GM23338 (cell line): Measurements from ENCODE around the gene SAMD11. TPM values are rescaled to one million over a fixed set of nuclear protein-coding genes. Genes with fewer than 3 reads are reported as not detected.

ENCODE experiments used
- ATAC-seq: fragments of 200-7000 bp; cut with Tn5 transposase; 3 replicates; pipeline ENCODE4 v1.9.1; 2020
- DNase-seq: peaks from one replicate; pipeline ENCODE4 v3.0.0-alpha.2; 2015; ENCODE audit warnings: low spot score
- H2AFZ ChIP-seq: fragments of 200-600 bp; sonication (generic); 2 replicates; pipeline ENCODE4 v1.8.0; 2016; ENCODE audit warnings: antibody characterized with exemption, mild to moderate bottlenecking, moderate library complexity
- H3F3A ChIP-seq: fragments of 200-600 bp; sonication (generic); replicated peaks from 2 replicates; pipeline ENCODE4 v1.8.0; 2017; ENCODE audit warnings: antibody characterized with exemption, mixed run types, low read depth
- H3K27ac ChIP-seq: fragments of 200-600 bp; sonication (generic); 2 replicates; pipeline ENCODE4 v1.6.1; 2016; ENCODE audit warnings: low read depth
- H3K27me3 ChIP-seq: fragments of 200-600 bp; sonication (generic); 2 replicates; pipeline ENCODE4 v1.8.0; 2016; ENCODE audit warnings: mild to moderate bottlenecking, mixed run types, moderate library complexity; ENCODE audit not compliant: insufficient read depth
- H3K36me3 ChIP-seq: fragments of 200-600 bp; sonication (generic); 2 replicates; pipeline ENCODE4 v1.8.0; 2016; ENCODE audit warnings: mild to moderate bottlenecking; ENCODE audit not compliant: insufficient read depth
- H3K4me1 ChIP-seq: fragments of 200-600 bp; sonication (generic); 2 replicates; pipeline ENCODE4 v1.8.0; 2016; ENCODE audit warnings: mild to moderate bottlenecking, moderate library complexity; ENCODE audit not compliant: insufficient read depth
- H3K4me2 ChIP-seq: fragments of 200-600 bp; sonication (generic); 2 replicates; pipeline ENCODE4 v1.7.1; 2017; ENCODE audit warnings: mixed run types
- H3K4me3 ChIP-seq: fragments of 200-600 bp; sonication (generic); 2 replicates; pipeline ENCODE4 v1.6.1; 2016; ENCODE audit warnings: mixed run types
- H3K79me2 ChIP-seq: fragments of 200-600 bp; sonication (generic); replicated peaks from 2 replicates; pipeline ENCODE4 v1.8.0; 2017; ENCODE audit warnings: mild to moderate bottlenecking; ENCODE audit not compliant: insufficient read depth
- H3K9me2 ChIP-seq: fragments of 200-600 bp; sonication (generic); 2 replicates; pipeline ENCODE4 v1.8.0; 2017; ENCODE audit not compliant: insufficient read depth
- H4K20me1 ChIP-seq: fragments of 200-600 bp; sonication (generic); replicated peaks from 2 replicates; pipeline ENCODE4 v1.8.0; 2017; ENCODE audit warnings: mild to moderate bottlenecking; ENCODE audit not compliant: insufficient read depth
- H3K27ac Mint-ChIP-seq: 2 replicates; pipeline ENCODE4 v1.8.0; 2020; ENCODE audit warnings: inconsistent platforms, mild to moderate bottlenecking, moderate library complexity, mixed read lengths
- H3K27me3 Mint-ChIP-seq: 3 replicates; pipeline ENCODE4 v1.8.0; 2022; ENCODE audit warnings: low read depth, mild to moderate bottlenecking, moderate library complexity, mixed read lengths, inconsistent platforms; ENCODE audit not compliant: insufficient read depth, poor library complexity
- H3K36me3 Mint-ChIP-seq: 3 replicates; pipeline ENCODE4 v1.8.0; 2021; ENCODE audit warnings: low read depth, mild to moderate bottlenecking, inconsistent platforms, moderate library complexity, mixed read lengths
- H3K4me1 Mint-ChIP-seq: 3 replicates; pipeline ENCODE4 v1.8.0; 2020; ENCODE audit warnings: mild to moderate bottlenecking, inconsistent platforms, mixed read lengths
- H3K4me3 Mint-ChIP-seq: 3 replicates; pipeline ENCODE4 v1.8.0; 2021; ENCODE audit warnings: moderate library complexity, mild to moderate bottlenecking, inconsistent platforms, mixed read lengths
- H3K9me3 Mint-ChIP-seq: 3 replicates; pipeline ENCODE4 v1.8.0; 2020; ENCODE audit warnings: moderate library complexity, mild to moderate bottlenecking, inconsistent platforms, mixed read lengths
- CREB1 ChIP-seq: fragments of 250-450 bp; sonication (Bioruptor Pico); IDR thresholded peaks from 2 replicates; pipeline ENCODE4 v1.5.0; 2020; ENCODE audit warnings: low read depth, mild to moderate bottlenecking, moderate library complexity
- EZH2phosphoT487 ChIP-seq: fragments of 200-600 bp; sonication (generic); IDR thresholded peaks from one replicate; pipeline ENCODE4 v1.8.1; 2018; ENCODE audit warnings: antibody characterized with exemption; ENCODE audit not compliant: unreplicated experiment
- JUNB ChIP-seq: IDR thresholded peaks from one replicate; pipeline ENCODE4 v1.6.1; 2016; ENCODE audit warnings: antibody characterized with exemption; ENCODE audit not compliant: unreplicated experiment
- NANOG ChIP-seq: IDR thresholded peaks from 2 replicates; pipeline ENCODE4 v1.6.1; 2016; ENCODE audit warnings: antibody characterized with exemption, borderline replicate concordance
- POLR2AphosphoS5 ChIP-seq: IDR thresholded peaks from 2 replicates; pipeline ENCODE4 v1.6.1; 2016; ENCODE audit warnings: antibody characterized with exemption, low read depth
- STAT1 ChIP-seq: IDR thresholded peaks from one replicate; pipeline ENCODE4 v1.6.1; 2016; ENCODE audit warnings: antibody characterized with exemption; ENCODE audit not compliant: unreplicated experiment
- ZNF114 ChIP-seq: fragments of 250-450 bp; sonication (Bioruptor Pico); IDR thresholded peaks from 2 replicates; pipeline ENCODE4 v1.5.0; 2020; ENCODE audit warnings: mild to moderate bottlenecking, moderate library complexity
- ZNF331 ChIP-seq: fragments of 250-450 bp; sonication (Bioruptor Pico); IDR thresholded peaks from 2 replicates; pipeline ENCODE4 v1.5.0; 2020; ENCODE audit warnings: low read depth, mild to moderate bottlenecking, moderate library complexity
- polyA plus RNA-seq: library from polyadenylated mRNA; unstranded; fragments of >200 nt; fragmentation: Nextera tagmentation; extraction: Ambion mirVana; gene quantifications from 2 replicates; pipeline ENCODE4 v1.2.1, GENCODE V29; 2016
- total RNA-seq: library from RNA; depleted of rRNA; stranded (reverse); fragments of >200 nt; shearing (Covaris generic); gene quantifications from 2 replicates; pipeline ENCODE4 v1.2.3, GENCODE V29; 2014
- TF ChIP-seq, protein P1 (sequence below): IDR thresholded peaks from one replicate; pipeline ENCODE4 v1.6.1; 2018; ENCODE audit warnings: antibody characterized with exemption; ENCODE audit not compliant: unreplicated experiment
- TF ChIP-seq, protein P2 (sequence below): fragments of 250-450 bp; sonication (Bioruptor Pico); IDR thresholded peaks from 2 replicates; pipeline ENCODE4 v1.5.0; 2020; ENCODE audit warnings: mild to moderate bottlenecking, moderate library complexity
- TF ChIP-seq, protein P3 (sequence below), 2 experiments: fragments of 200-600 bp in 1 of 2; sonication (generic) in 1 of 2; conservative IDR thresholded peaks; 2 replicates each; pipeline versions ENCODE4 v1.5.1 to v1.6.1; 2016 to 2017; ENCODE audit warnings: antibody characterized with exemption in 2 of 2, low read depth in 2 of 2, mild to moderate bottlenecking in 2 of 2, moderate library complexity in 1 of 2
- TF ChIP-seq, protein P4 (sequence below): IDR thresholded peaks from 2 replicates; pipeline ENCODE4 v1.6.1; 2016; ENCODE audit warnings: antibody characterized with exemption

SAMD11 gene
- total and polyA plus RNA-seq, 2 experiments from 2014 or later, result 0.14 to 0.40 TPM

DNA sequence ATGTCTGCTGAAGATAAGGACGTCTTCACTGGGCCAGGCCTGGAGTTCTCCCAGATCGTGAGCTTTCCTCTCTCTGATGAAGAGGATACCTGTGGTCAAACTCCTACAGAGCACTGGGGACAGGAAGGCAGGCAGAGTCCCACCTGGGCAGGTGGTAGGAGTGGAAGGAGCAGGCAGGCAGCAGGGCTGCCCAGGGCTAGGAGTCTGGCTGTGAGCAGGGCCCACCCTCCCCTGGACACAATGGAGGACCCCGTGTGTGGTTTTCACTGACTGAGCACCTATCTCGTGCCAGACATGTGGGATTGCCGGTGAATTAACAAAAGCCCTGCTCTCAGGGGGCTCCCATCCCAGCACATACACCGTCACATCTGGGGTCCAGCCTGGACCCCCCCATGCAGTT is 4.9 kb upstream of the SAMD11 start:
- no peaks in the 10 kb centered on the region for H3K9me3 Mint-ChIP-seq
- Histone ChIP-seq H2AFZ (no peak overlapping the region), H3F3A (no peaks in the 10 kb centered on the region), H3K4me3 (no peak overlapping the region), H3K4me2 (no peak overlapping the region), H3K36me3 (no peaks in the 10 kb centered on the region), H3K79me2 (no peaks in the 10 kb centered on the region), H3K27me3 (peaks cover 82% of the 10 kb centered on the region), H3K27ac (no peak overlapping the region), H3K9me2 (no peaks in the 10 kb centered on the region), H4K20me1 (no peaks in the 10 kb centered on the region; the same call in 1 of the 2 replicates), H3K4me1 (peaks cover 6% of the 10 kb centered on the region; the same call in 1 of the 2 replicates)
- ATAC-seq, result no peak
- no peak for DNase-seq
- H3K36me3 Mint-ChIP-seq, result no peaks in the 10 kb centered on the region
- no peak overlapping the region for H3K4me3 Mint-ChIP-seq
- peaks cover 69% of the 10 kb centered on the region for H3K27me3 Mint-ChIP-seq
- TF ChIP-seq ZNF114 (CRISPR knock-in tag), result no peak
- TF ChIP-seq, protein P1, sequence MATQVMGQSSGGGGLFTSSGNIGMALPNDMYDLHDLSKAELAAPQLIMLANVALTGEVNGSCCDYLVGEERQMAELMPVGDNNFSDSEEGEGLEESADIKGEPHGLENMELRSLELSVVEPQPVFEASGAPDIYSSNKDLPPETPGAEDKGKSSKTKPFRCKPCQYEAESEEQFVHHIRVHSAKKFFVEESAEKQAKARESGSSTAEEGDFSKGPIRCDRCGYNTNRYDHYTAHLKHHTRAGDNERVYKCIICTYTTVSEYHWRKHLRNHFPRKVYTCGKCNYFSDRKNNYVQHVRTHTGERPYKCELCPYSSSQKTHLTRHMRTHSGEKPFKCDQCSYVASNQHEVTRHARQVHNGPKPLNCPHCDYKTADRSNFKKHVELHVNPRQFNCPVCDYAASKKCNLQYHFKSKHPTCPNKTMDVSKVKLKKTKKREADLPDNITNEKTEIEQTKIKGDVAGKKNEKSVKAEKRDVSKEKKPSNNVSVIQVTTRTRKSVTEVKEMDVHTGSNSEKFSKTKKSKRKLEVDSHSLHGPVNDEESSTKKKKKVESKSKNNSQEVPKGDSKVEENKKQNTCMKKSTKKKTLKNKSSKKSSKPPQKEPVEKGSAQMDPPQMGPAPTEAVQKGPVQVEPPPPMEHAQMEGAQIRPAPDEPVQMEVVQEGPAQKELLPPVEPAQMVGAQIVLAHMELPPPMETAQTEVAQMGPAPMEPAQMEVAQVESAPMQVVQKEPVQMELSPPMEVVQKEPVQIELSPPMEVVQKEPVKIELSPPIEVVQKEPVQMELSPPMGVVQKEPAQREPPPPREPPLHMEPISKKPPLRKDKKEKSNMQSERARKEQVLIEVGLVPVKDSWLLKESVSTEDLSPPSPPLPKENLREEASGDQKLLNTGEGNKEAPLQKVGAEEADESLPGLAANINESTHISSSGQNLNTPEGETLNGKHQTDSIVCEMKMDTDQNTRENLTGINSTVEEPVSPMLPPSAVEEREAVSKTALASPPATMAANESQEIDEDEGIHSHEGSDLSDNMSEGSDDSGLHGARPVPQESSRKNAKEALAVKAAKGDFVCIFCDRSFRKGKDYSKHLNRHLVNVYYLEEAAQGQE, result no peak
- no peak for TF ChIP-seq ZNF331
- TF ChIP-seq, protein P2, sequence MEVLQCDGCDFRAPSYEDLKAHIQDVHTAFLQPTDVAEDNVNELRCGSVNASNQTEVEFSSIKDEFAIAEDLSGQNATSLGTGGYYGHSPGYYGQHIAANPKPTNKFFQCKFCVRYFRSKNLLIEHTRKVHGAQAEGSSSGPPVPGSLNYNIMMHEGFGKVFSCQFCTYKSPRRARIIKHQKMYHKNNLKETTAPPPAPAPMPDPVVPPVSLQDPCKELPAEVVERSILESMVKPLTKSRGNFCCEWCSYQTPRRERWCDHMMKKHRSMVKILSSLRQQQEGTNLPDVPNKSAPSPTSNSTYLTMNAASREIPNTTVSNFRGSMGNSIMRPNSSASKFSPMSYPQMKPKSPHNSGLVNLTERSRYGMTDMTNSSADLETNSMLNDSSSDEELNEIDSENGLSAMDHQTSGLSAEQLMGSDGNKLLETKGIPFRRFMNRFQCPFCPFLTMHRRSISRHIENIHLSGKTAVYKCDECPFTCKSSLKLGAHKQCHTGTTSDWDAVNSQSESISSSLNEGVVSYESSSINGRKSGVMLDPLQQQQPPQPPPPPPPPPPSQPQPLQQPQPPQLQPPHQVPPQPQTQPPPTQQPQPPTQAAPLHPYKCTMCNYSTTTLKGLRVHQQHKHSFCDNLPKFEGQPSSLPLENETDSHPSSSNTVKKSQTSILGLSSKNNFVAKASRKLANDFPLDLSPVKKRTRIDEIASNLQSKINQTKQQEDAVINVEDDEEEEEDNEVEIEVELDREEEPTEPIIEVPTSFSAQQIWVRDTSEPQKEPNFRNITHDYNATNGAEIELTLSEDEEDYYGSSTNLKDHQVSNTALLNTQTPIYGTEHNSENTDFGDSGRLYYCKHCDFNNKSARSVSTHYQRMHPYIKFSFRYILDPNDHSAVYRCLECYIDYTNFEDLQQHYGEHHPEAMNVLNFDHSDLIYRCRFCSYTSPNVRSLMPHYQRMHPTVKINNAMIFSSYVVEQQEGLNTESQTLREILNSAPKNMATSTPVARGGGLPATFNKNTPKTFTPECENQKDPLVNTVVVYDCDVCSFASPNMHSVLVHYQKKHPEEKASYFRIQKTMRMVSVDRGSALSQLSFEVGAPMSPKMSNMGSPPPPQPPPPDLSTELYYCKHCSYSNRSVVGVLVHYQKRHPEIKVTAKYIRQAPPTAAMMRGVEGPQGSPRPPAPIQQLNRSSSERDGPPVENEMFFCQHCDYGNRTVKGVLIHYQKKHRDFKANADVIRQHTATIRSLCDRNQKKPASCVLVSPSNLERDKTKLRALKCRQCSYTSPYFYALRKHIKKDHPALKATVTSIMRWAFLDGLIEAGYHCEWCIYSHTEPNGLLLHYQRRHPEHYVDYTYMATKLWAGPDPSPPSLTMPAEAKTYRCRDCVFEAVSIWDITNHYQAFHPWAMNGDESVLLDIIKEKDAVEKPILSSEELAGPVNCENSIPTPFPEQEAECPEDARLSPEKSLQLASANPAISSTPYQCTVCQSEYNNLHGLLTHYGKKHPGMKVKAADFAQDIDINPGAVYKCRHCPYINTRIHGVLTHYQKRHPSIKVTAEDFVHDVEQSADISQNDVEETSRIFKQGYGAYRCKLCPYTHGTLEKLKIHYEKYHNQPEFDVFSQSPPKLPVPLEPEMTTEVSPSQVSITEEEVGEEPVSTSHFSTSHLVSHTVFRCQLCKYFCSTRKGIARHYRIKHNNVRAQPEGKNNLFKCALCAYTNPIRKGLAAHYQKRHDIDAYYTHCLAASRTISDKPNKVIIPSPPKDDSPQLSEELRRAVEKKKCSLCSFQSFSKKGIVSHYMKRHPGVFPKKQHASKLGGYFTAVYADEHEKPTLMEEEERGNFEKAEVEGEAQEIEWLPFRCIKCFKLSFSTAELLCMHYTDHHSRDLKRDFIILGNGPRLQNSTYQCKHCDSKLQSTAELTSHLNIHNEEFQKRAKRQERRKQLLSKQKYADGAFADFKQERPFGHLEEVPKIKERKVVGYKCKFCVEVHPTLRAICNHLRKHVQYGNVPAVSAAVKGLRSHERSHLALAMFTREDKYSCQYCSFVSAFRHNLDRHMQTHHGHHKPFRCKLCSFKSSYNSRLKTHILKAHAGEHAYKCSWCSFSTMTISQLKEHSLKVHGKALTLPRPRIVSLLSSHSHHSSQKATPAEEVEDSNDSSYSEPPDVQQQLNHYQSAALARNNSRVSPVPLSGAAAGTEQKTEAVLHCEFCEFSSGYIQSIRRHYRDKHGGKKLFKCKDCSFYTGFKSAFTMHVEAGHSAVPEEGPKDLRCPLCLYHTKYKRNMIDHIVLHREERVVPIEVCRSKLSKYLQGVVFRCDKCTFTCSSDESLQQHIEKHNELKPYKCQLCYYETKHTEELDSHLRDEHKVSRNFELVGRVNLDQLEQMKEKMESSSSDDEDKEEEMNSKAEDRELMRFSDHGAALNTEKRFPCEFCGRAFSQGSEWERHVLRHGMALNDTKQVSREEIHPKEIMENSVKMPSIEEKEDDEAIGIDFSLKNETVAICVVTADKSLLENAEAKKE (CRISPR knock-in tag), result no peak
- no peak for TF ChIP-seq POLR2AphosphoS5
- no peak for TF ChIP-seq JUNB
- TF ChIP-seq, protein P3, sequence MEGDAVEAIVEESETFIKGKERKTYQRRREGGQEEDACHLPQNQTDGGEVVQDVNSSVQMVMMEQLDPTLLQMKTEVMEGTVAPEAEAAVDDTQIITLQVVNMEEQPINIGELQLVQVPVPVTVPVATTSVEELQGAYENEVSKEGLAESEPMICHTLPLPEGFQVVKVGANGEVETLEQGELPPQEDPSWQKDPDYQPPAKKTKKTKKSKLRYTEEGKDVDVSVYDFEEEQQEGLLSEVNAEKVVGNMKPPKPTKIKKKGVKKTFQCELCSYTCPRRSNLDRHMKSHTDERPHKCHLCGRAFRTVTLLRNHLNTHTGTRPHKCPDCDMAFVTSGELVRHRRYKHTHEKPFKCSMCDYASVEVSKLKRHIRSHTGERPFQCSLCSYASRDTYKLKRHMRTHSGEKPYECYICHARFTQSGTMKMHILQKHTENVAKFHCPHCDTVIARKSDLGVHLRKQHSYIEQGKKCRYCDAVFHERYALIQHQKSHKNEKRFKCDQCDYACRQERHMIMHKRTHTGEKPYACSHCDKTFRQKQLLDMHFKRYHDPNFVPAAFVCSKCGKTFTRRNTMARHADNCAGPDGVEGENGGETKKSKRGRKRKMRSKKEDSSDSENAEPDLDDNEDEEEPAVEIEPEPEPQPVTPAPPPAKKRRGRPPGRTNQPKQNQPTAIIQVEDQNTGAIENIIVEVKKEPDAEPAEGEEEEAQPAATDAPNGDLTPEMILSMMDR (conservative IDR thresholded peaks at IDR 0.05; ENCODE audit: low read depth in 2 of 2), result no peak
- no peak for TF ChIP-seq EZH2phosphoT487
- no peak for TF ChIP-seq NANOG
- TF ChIP-seq STAT1, result no peak
- TF ChIP-seq, protein P4, sequence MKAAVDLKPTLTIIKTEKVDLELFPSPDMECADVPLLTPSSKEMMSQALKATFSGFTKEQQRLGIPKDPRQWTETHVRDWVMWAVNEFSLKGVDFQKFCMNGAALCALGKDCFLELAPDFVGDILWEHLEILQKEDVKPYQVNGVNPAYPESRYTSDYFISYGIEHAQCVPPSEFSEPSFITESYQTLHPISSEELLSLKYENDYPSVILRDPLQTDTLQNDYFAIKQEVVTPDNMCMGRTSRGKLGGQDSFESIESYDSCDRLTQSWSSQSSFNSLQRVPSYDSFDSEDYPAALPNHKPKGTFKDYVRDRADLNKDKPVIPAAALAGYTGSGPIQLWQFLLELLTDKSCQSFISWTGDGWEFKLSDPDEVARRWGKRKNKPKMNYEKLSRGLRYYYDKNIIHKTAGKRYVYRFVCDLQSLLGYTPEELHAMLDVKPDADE, result no peak
- no peak for TF ChIP-seq CREB1 (CRISPR knock-in tag)
- H3K4me1 Mint-ChIP-seq, result peaks cover 17% of the 10 kb centered on the region
- H3K27ac Mint-ChIP-seq, result no peak overlapping the region
